ENCODE data around the gene HLA-DOA. TPM values are rescaled to one million over a fixed set of nuclear protein-coding genes. Genes with fewer than 3 reads are reported as not detected.

The HLA-DOA gene
- total and polyA plus RNA-seq, 7 donors, result 1.5 to 42.0 (median 2.4) TPM

- Histone ChIP-seq H3K4me3 (no peak overlapping the region), H3K27ac (no peak overlapping the region), H3K27me3 (peaks cover 0 to 11% (median 0%) of the 10 kb centered on the region in 3 donors), H3K4me1 (no peaks in the 10 kb centered on the region), H3K9me3 (no peaks in the 10 kb centered on the region), H3K36me3 (no peaks in the 10 kb centered on the region)
- WGBS, 2 donors, result 74% methylated on average over 6 of the region's 6 CpGs
- no peak for DNase-seq
- intact Hi-C loops (cut with DNase I), result no loop called here
- TF ChIP-seq EP300 (IDR thresholded peaks at IDR 0.05) (no peak), CTCF (IDR thresholded peaks at IDR 0.05) (no peak), POLR2AphosphoS5 (IDR thresholded peaks at IDR 0.05) (no peak), POLR2A (IDR thresholded peaks at IDR 0.05) (no peak)
Measured at GRCh38 chr6:33050014-33050810, 40.8 kb upstream of the HLA-DOA start.

DNA sequence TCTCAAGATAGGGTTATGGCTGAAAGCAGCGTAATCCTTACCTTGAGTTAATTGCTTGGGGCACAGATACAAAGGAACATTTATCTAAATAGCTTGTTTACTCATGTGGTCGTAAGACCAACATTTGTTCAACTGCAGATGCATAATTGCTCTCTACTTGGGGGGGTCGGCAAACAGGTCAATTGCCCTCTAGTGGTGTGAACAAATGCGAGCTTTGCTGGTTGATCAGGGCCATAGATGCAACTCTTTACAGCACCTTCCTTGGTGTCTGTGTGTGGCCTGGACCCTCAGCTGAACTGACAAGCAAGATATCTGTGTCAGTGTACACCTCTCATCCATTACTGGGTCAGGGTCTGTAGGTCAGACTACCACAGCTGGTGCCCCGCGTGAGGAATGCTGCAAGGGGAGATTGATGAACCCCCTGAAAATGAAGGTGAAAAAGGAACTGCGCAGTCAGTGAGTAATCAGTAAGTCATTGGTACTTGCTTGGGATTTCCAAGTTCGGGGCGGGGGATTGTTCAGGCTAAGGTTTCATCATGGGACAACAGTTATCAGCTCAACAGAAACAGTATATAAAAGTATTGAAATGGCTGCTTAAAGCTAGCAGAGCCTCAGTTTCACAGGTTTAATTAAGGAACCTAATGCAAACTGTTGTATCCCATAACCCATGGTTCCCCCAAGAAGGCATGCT is 40.1 kb upstream of the HLA-DOA start:
- Histone ChIP-seq H3K4me1 (no peaks in the 10 kb centered on the region), H3K4me3 (no peak overlapping the region), H3K27ac (no peak overlapping the region), H3K36me3 (no peaks in the 10 kb centered on the region), H3K27me3 (peaks cover 0 to 11% (median 0%) of the 10 kb centered on the region in 3 donors), H3K9me3 (no peaks in the 10 kb centered on the region)
- no peak for DNase-seq
- intact Hi-C loops (cut with DNase I), result no loop called here
- 62 to 67% methylated on average over 9 of the region's 9 CpGs for WGBS, 2 donors
- TF ChIP-seq POLR2A (IDR thresholded peaks at IDR 0.05), result no peak
- TF ChIP-seq EP300 (IDR thresholded peaks at IDR 0.05), result no peak
- TF ChIP-seq POLR2AphosphoS5 (IDR thresholded peaks at IDR 0.05), result no peak
- no peak for TF ChIP-seq CTCF (IDR thresholded peaks at IDR 0.05)

- no peak overlapping the region for H3K4me3 ChIP-seq
- TF ChIP-seq EP300 (IDR thresholded peaks at IDR 0.05) (no peak), POLR2AphosphoS5 (IDR thresholded peaks at IDR 0.05) (no peak)
- H3K4me1 ChIP-seq, result no peaks in the 10 kb centered on the region
- intact Hi-C loops (cut with DNase I), result no loop called here
- no peaks in the 10 kb centered on the region for H3K27me3 ChIP-seq
- 78 to 82% methylated on average over 2 of the region's 2 CpGs for WGBS, 2 donors
- no peaks in the 10 kb centered on the region for H3K9me3 ChIP-seq
- H3K36me3 ChIP-seq, result no peaks in the 10 kb centered on the region
- no peak for DNase-seq
- H3K27ac ChIP-seq, result no peak overlapping the region
Measured at GRCh38 chr6:33040157-33040556, 30.8 kb upstream of the HLA-DOA start.

- WGBS, 2 donors, result 59 to 80% methylated on average over 1 of the region's 1 CpG
Measured at GRCh38 chr6:33036535-33036934, 27.1 kb upstream of the HLA-DOA start.

More at GRCh38 chr6:33036535-33036934, 27.1 kb upstream of the HLA-DOA start:
- Histone ChIP-seq H3K27ac (no peak overlapping the region), H3K36me3 (no peaks in the 10 kb centered on the region), H3K4me3 (no peak overlapping the region), H3K9me3 (no peaks in the 10 kb centered on the region), H3K4me1 (no peaks in the 10 kb centered on the region), H3K27me3 (no peaks in the 10 kb centered on the region)
- intact Hi-C loops (cut with DNase I), result no loop called here
- DNase-seq, result no peak
- TF ChIP-seq POLR2A (IDR thresholded peaks at IDR 0.05) (no peak), CTCF (IDR thresholded peaks at IDR 0.05) (no peak), POLR2AphosphoS5 (IDR thresholded peaks at IDR 0.05) (no peak), EP300 (IDR thresholded peaks at IDR 0.05) (no peak)
